GM12891 (cell line): ENCODE measurements around the gene HNRNPAB.

Experiments
- POLR2A ChIP-seq: IDR thresholded peaks from 2 replicates; pipeline ENCODE4 v1.6.1; 2011; ENCODE audit warnings: low read depth, low read length, control low read depth
- POLR2AphosphoS5 ChIP-seq: IDR thresholded peaks from 2 replicates; pipeline ENCODE4 v1.6.1; 2011; ENCODE audit warnings: low read depth, low read length, control low read depth
- SPI1 ChIP-seq: IDR thresholded peaks from 2 replicates; pipeline ENCODE4 v1.6.1; 2011; ENCODE audit warnings: low read depth, low read length, control low read depth
- TAF1 ChIP-seq: IDR thresholded peaks from 2 replicates; pipeline ENCODE4 v1.6.1; 2011; ENCODE audit warnings: low read depth, low read length, control low read depth

GRCh38 chr5:178170455-178170854 is 33.9 kb upstream of the HNRNPAB start:
- TF ChIP-seq POLR2A = no peak
- TF ChIP-seq POLR2AphosphoS5 = no peak
- no peak for TF ChIP-seq SPI1
- no peak for TF ChIP-seq TAF1
